HG02840 (cell line): Measurements from ENCODE around the gene IRAK2.

Source experiments
- ATAC-seq: cut with Tn5 transposase; IDR thresholded peaks from one replicate; pipeline ENCODE4 v1.9.1; 2021; ENCODE audit warnings: mild to moderate bottlenecking, moderate library complexity, moderate number of reproducible peaks; ENCODE audit not compliant: unreplicated experiment, low FRiP score

IRAK2 gene

DNA sequence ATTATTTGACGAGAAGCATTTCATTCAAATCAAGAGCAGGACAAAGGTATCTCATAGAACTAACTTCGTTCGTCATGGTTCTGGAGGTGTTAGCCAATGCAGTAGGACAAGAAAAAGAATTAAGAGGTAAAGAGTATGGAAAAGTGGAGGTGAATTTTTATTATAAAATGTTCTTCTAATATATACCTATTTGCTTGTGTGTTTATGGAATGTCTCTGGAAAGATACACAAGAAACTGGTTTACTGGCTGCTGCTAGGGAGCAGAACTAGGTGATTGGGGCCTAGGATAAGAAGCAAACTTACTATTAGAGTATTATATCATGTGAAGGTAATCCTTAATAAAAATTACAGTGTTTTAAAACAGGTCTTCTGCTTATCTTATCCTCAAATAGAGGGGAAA is 52.6 kb downstream of the IRAK2 start:
- ATAC-seq: no peak

DNA sequence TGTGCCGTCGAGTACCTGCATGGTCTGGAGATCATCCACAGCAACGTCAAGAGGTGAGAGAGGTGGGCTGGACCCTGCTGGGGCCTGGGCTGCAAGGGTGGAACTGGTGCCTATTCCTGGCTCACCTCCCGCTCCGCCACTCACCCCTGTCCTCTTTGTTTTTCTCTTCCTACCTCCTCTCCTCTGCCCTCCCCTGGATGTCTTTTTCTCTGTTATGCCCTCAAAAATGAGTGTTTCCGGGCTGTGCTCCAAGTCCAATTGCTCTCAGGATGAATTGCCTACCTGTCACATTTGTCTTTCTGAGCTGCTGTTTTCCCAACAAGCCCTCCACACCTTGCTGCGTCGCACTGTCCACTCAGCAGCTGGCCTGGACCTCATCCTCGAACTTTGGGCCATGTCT is 55.0 kb downstream of the IRAK2 start:
- ATAC-seq: no peak

DNA sequence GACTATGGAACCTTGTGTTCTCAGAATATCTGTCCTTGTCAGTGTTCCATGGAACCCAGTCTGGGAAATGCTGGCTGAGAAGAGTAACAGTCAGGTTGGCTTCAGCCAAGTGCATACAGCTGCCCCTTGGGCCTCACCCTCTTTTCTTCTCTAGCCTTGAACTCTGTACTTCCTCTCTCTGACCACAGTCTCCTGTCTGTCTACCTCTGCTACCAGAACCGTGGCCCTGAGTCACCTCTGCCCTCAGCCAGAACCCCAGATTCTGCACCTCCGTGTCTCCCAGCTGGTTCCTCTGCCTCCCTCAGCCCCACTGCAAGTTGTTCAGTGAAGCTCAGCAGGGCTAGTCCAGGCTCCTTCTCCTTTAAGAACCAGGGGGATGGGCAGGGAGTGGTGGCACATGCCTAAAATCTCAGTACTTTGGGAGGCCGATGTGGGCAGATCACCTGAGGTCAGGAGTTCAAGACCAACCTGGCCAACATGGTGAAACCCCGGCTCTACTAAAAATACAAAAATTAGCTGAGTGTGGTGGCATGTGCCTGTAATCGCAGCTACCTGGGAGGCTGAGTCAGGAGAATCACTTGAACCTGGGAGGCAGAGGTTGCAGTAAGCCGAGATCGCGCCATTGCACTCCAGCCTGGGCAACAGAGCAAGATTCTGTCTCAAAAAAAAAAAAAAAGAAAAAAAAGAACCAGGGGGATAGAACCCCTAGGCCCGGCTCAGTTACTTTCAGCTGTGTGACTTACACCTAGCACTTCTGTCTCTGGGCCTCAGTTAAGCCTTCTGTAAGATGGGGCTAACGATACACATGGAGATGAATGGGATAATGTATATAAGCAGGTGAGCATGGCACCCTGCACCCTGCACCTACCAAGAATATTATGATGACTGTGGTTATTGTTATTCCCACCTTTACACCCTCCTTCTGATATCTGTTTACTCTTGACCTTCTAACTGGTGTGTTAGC is 59.2 kb downstream of the IRAK2 start:
- ATAC-seq: peak; percentile 55

DNA sequence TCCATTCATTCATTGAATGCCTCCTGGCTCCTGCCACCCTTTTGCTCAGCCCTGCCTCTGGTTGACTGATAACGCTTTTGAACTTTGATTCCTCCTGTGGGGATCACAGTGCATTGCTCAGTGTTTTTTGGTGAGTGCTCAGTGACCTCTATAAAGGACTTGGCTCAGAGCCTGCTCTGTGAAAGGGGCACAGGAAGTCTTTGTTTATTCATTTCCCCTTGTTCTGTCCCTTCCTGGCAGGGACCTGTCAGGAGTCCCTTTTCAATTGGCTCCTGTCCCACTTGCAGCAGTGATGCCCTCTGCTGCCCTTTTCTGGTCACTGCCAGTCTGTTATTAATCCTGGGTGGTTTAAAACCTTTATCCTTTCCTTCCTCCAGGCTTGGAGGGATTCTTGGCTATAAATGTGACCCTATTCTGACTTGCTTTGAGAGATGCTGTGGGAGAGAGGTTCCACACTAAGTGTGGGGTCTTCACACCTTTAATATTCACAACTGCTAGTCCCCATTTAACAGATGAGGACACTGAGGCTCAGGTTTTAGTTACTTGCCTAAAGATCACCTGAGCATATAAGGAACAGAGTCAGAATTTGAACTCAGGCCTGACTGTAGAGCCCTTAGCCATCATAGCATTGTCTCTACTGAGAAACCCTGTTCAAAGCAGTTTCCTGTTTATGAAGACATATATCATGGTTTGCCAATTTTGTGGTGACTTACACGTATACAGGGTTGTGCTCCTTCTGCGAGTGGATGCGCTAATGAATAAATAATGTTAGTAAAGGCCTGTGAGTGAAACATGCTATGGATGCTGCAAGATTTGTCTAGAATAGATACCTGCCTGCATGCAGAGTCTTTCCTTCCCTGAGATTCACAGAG is 60.3 kb downstream of the IRAK2 start:
- ATAC-seq: no peak

DNA sequence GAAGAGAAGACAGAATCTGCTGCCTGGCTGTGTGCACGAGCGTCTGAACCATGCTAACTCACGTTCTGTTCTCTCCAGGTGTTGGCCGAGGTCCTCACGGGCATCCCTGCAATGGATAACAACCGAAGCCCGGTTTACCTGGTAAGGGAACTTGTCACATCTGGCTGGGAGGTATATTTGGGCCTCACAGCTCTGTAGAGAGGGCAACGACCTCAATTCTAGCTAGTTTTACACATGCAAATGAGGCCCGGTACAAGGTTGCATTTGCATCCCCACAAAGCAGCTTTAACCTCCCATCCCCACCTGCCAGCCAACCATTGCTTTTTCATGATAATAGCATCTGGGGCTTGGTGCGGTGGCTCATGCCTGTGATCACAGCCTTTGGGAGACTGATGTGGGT is 61.6 kb downstream of the IRAK2 start:
- ATAC-seq: no peak

DNA sequence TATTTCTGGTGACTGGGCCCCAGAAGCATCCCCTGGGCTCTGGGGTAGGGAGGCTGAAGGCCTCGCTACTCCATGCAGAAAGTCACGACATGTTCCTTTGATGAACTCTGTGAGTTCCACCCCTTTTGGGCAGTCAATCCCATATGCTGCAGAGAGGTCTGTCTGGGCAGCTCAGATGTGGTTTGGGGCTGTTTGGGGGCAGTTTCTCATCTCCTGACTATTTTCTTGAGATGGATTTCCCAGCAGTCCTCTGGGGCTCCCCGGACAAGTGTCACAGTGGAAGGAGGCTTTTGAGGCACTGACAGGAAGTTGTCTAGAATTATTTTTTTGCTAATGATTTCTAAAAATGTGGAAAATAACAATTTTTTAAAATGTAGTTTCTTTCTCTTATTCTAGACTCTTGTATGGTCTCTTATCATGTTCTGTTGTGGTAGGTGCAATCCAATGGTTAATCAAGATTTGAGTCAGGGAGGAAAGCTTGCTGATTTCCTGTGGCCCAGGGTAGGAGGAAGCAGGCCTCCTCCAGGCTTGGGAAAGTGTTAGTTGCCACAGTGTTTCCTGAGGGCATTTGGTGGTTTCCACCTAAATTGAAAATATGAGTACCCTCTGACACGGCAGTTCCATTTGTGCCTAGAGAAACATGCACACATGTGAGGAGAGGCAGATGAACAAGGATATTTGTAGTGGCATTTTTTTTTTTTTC is 63.7 kb downstream of the IRAK2 start:
- ATAC-seq: no peak

DNA sequence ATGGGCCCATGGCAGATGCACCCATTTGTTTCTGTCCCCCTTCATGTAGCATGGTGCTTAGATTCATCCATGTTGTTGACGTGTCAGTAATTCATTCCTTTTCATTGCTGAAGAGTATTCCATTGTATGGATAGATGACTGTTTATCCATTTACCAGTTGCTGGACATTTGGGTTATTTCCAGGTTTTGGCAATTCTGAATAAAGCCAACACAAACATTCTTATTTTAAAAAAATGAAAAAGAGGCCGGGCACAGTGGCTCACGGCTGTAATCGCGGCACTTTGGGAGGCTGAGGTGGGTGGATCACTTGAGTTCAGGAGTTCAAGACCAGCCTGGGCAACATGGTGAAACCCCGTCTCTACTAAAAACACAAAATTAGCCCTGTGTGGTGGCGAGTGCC is 64.9 kb downstream of the IRAK2 start:
- ATAC-seq: no peak

DNA sequence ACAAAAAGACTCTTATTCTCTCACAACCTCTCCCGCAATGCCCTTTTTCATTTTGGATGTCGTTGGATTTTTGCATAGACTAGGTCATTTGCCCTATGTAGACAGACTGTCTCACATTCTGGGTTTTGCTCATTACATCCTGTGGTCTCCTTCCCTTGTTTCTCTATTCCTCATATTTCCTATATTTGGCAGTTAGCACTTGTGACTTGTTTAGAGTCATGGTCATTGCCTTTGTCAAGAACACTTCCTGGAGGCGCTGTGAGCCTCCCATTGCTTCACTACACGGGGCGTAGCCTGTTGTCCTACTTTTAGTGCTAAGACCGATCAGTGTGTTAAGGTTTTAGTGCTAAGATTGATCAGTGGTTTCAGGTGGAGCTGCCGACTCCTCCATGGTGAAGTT is 67.4 kb downstream of the IRAK2 start:
- no peak for ATAC-seq

DNA sequence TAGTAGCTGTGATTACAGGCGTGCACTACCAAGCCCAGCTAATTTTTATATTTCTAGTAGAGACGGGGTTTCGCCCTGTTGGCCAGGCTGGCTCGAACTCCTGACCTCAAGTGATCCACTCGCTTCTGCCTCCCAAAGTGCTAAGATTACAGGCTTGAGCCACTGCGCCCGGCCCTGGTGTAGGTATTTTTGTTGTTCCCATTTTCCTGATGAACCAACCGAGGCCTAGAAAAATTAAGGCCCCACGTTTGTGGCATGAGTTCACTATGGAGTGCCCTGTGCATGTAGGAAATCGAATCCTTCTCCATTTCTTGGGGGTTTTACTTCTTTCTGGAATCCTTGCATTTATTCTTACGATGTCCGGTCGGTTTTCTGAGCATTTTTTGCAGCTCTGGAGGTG is 69.3 kb downstream of the IRAK2 start:
- no peak for ATAC-seq

DNA sequence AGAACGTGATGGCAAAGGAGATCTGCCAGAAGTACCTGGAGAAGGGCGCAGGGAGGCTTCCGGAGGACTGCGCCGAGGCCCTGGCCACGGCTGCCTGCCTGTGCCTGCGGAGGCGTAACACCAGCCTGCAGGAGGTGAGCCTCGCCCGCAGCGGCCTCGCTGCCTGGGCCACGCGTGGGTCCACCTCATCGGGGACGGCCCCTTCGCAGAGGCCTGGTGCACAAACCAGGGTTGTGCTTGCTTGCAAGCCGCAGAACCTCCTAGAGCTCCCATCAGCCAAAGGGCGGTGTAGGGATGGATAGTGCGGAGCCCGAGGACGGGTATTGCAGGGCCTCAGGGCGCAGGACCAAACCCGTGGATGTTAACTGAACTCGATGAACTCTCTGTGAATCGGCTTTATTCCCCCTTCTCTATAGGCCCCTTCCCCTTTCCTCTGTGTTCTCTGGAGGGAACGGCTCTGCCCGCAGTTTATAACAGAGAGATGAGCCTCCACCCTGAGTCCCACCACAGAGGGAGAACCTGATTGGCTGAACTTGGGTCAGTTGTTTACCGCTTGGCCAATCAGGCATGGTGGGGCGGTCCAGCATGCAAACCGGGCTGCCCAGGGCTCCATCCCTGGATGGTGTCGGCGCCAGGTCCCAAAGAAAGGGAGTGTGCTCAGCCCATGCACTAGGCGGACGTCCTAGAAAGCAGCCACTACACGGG is 70.0 kb downstream of the IRAK2 start:
- ATAC-seq: no peak

DNA sequence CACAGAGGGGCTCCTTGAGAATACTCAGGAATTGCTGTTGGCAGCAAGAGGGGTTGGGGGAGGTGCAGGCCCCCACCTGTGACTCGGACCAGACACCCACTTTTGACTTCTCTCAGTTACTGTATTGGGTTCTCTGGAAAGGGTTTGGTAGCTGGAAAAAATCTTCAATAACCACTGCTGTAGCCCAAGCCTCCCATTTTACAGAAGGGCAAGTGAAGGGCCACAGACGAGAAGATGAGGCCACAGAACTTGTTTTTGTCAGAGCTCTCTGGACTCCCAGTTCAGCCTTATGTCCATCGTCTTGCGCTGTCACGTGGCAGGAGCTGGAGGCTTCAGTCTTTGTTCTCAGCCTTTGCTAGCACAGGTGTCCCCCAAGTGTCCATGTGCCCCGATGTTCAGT is 70.8 kb downstream of the IRAK2 start:
- ATAC-seq: no peak

DNA sequence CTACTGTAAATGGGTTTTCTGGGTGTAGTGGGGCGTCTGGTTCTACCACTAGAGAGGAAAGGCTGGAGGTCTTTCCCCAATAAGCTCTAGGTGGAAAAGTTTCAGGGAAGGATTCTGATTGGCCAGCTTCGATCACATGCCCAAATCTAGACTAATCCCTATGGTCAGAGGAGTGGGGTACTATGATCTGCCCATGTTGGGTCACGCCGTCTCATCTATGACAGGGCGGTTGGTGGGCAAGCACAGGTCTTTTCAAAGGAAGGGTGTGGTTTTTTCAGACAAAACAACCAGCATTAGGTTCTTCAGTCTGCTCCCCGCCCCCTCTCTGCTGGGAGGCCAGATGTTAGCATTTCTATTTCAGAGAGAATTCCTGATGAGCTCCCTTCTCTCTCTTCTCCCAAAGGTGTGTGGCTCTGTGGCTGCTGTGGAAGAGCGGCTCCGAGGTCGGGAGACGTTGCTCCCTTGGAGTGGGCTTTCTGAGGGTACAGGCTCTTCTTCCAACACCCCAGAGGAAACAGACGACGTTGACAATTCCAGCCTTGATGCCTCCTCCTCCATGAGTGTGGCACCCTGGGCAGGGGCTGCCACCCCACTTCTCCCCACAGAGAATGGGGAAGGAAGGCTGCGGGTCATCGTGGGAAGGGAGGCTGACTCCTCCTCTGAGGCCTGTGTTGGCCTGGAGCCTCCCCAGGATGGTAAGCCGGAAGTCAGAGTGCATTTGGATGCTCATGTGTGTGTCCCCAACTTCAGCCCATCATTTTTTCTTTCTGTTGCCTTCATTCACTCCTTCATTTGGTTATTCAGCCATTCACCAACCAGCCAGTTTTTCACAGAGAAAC is 73.8 kb downstream of the IRAK2 start:
- no peak for ATAC-seq

DNA sequence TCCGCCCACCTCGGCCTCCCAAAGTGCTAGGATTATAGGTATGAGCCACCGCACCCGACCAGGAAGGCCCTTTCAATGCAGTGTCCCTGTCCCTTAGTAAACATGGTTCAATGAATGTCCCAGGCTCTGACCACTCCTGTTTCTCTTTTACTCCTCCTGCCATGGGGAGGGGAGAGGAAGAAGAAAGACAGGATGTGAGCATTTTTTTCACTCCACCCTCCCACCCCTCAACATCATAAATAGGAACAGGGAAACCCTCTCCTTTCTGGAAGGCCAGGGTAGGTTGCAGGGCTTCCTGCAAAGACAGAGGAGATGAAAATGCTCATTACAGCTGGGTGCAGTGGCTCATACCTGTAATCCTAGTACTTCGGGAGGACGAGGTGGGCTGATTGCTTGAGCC is 76.1 kb downstream of the IRAK2 start:
- ATAC-seq: no peak

DNA sequence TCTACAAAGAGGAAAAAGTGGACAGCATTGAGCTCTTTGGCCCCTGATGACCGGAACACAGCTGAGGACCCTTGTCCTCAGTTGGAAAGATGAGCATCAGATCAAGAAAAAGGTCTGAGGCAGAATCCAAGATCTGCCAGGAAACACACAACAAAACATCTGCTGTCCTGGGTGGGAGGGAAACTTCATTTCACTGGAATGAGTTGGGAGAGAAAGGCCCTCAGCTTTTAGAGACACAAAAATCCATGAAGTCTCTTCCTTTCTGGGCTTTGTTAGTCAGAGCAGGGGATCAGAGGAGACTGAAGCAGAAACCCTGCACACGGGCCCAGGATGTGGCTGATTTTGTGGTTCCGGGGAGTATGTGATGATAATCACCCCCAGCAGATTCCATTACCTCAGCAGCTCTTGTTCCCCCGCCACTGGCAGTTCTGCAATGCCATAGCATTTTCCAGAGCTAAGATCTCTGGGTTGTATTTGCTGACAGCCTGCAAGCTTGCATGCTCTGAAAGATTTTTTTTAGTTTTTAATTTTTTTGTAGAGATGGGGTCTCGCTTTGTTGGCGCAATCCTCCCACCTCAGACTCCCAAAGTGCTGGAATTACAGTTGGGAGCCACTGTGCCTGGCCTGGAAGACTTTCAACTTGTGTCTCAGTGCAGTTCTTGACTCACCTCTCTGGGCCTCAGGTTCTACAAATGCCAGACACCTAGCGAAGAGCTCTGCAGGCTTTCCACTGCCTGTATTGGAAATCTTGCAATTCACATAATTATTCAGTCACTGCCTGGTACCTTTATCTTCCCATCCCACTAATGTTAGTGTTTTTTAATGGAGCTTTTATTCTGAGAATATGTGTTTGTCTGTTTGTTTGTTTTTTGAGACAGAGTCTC is 77.7 kb downstream of the IRAK2 start:
- ATAC-seq: no peak

DNA sequence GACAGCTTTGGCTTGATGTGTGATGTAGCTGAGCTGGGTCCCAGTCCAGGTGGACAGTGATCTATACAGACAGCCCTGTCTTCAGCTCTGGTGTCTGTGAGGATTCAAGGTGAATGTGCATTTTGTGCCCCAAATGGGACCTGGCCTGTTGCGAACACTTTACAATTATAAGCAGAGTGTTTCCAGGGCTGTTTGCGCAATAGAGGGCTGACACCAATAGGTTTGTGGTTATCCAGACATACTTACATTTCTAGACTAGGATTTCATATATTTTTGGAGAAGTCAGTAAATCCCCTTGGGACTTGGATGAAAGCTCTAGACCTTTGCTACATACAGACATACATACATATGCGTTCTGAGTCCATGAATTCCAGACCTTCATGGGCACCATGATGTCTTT is 79.3 kb downstream of the IRAK2 start:
- ATAC-seq: no peak

DNA sequence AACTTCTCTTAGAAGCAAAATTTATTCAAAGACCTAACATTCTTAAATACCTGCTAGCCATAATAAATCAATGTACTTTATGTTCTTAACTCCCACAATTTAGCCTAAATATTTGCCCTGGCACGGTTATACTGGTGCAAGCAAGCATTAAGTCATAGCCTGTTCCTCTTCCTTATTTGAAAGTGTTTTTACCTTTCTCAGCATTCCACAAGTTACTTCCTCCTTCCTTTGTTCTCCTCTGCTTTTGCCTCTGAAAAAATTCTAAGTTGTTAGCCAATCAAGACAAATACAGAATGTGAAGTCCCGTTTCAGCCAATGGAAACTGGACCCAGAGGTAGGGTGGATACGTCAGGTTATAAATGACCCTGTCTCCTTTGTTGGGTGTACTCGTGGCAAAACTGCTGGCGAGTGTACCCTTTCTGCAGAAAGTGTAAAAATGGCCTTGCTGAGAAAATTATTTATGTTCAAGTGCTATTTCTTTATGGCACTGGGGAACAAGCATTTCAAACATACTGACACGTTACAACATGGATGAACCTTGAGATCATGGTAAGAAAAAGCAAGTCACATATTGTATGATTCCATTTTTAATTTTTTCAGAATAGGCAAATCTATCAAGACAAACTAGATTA is 80.5 kb downstream of the IRAK2 start:
- no peak for ATAC-seq

DNA sequence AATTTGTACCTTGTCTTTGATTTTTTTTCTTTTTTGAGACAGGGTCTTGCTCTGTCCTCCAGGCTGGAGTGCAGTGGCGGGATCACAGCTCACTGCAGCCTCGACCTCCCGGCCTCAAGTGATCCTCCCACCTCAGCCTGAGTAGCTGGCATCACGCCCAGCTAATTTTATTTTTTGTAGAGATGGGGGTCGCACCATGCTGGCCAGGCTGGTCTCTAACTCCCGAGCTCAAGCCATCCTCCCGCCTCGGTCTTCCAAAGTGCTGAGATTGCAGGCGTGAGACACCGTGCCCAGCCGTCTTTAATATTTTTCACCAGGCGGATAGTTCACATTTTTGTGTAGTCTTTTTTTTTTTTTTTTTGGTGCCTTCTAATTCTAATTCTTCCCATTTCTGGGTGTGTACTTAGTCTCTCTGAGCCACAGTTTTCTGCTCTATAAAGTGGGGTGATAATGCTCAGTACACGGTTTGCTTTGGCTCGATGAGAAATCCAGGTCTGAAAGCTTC is 83.0 kb downstream of the IRAK2 start:
- ATAC-seq: no peak
